ENCODE results near the gene FBXO48.

- TF ChIP-seq CTCF (optimal IDR thresholded peaks at IDR 0.05 in 1 of 3, IDR thresholded peaks at IDR 0.05 in 1 of 3, conservative IDR thresholded peaks at IDR 0.05 in 1 of 3; ENCODE audit: extremely low read depth in 1 of 3, insufficient read depth in 2 of 3, low read length in 3 of 3) (no peak), EZH2 (IDR thresholded peaks at IDR 0.05; ENCODE audit: low read length) (no peak)
These were observed 45.9 kb upstream of the FBXO48 start for GRCh38 chr2:68512966-68513365.
